ENCODE measurements around the gene UACA. TPM values are rescaled to one million over a fixed set of nuclear protein-coding genes. Genes with fewer than 3 reads are reported as not detected.
"Not testable (repeated sequence)": the region's sequence is repeated elsewhere in the genome, so short reads cannot be mapped to it uniquely, and the experiment has no call there.

The UACA gene
- total RNA-seq, 1 experiment from 2014 or later = 24.4 TPM

DNA sequence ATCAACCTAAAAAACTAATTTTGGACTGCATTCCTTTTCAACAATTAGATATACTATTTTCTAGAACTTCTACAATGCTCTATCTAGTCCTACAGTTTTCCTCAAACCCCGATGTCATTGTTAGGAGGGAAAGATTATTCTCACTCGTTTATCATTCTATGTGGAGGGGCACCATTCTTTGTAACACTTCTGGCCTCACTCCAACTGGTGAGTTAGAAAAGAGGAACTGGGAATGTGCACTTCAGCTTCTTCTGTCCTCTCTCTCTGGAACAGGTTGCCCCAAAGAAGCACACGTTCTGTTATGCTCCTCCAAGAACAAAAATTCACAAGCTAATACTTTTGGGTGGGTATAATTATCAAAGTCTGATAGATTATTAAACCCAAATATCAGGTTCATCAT, 137.9 kb downstream of the UACA start:
- in situ Hi-C loops (cut with HindIII; ENCODE audit: low pct_unique_long_range_greater_than_20kb, low sequenced_read_pairs) = no loop called here
- DNase-seq (ENCODE audit: low read depth, low spot score) = no peak

DNA sequence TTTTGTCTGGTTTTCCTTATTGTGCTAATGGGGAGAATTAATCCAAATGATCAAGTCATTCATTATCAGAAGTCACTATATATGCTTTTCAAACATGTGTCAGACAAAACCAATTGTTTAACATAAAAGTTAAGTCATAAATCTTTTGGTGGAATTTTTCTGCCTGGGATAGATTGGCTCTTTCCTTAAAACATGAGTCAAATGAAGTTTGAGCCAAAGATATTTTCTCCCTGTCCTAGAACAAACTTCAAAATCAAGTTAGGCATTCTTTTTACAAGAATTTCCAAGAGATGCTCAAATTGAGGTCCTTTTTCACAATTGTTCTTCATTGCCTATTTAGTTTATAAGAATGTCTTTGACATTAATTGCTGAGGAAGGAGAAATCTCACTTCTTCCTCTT, 138.3 kb downstream of the UACA start:
- DNase-seq (ENCODE audit: low read depth, low spot score) = no peak
- in situ Hi-C loops (cut with HindIII; ENCODE audit: low pct_unique_long_range_greater_than_20kb, low sequenced_read_pairs) = no loop called here

DNA sequence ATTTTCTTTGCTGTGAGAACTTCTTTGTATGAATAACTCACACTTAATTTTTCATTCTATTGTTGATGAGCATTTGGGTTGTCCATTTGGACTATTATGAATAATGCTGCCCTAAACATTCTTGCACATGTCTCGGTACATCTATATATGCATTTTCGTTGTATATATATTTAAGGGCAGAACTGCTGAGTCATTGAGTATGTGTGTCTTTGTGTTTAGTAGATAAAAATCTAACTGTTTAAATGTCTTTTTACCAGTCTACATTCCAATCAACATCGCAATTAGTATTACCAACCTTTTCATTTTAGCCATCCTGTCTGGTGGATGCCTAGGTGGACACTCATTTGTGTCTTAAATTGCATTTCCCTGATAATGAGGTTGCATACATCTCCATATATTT, 144.4 kb downstream of the UACA start:
- no peak for DNase-seq (ENCODE audit: low read depth, low spot score)
- in situ Hi-C loops (cut with HindIII; ENCODE audit: low pct_unique_long_range_greater_than_20kb, low sequenced_read_pairs) = no loop called here

DNA sequence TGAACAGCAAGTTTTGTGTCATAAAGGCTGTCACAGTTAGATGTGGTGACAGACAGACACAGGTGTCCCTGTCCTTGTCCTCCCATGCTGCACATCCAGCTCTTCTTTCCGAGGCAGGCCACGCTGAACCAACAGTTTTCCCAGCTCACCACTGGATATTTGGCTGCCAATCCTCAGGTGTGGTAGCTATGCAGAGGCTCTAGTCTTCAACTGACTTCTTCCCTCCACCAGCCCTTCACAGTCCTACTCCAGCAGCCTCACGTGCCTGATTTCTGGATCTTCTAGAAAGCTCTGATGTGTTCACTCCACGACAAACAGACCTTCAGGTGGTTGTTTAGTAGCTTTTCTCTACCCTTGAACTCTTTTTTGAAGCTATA, 145.5 kb downstream of the UACA start:
- in situ Hi-C loops (cut with HindIII; ENCODE audit: low pct_unique_long_range_greater_than_20kb, low sequenced_read_pairs) = no loop called here
- DNase-seq (ENCODE audit: low read depth, low spot score) = no peak

DNA sequence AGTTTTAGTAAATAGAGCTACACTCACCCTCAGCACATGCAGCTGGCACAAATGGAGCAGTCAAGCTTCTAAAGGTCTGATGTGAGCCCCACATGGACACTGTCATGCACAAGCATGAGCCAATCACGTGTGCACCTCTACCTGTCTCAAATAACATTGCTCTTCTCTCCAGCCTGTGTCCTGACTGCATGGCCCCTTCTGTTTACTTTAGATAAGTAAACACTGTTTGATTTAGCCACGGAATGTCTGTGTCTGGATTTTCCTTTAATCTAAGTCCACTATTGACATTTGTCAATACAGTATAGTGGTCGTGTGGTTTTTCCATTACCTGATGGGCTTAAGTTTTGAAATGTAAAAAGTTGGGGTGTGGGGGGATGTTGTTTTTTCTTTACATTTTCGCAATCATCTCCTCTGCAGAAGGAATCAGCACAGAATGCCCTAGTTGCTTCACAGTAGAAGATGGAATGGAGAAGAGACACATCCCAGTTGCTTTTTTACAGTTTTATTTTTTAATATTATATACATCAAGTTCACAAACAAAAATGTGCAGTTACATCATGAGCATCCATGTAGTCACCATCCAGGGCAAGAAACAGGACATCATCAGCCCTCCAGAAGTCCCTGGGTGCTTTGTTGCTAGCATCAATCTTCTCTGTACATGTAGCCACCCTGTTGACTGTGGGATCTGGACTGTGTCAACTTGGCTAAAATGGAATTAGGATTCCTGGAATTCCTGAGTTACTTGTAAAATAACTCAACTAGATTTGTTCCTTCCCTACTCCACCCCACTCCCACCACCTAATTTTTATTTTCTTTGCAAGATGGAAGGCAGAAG, 146.1 kb downstream of the UACA start:
- no peak for DNase-seq (ENCODE audit: low read depth, low spot score)
- in situ Hi-C loops (cut with HindIII; ENCODE audit: low pct_unique_long_range_greater_than_20kb, low sequenced_read_pairs) = no loop called here

DNA sequence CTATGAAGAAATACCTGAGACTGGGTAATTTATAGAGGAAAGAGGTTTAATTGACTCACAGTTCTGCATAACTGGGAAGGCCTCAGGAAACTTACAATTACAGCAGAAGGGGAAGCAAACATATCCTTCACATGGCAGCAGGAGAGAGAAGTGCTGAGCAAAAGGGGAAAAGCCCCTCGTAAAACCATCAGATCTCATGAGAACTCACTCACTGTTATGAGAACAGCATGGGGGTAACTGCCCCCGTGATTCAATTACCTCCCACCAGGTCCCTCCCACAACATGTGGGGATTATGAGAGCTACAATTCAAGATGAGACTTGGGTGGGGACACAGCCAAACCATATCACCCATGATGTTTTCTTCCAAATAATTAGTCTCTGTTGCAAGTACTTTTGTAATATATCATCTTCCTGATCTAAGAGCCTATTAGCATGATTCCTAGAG, 147.0 kb downstream of the UACA start:
- in situ Hi-C loops (cut with HindIII; ENCODE audit: low pct_unique_long_range_greater_than_20kb, low sequenced_read_pairs); DNase-seq (ENCODE audit: low read depth, low spot score): not testable (repeated sequence)

DNA sequence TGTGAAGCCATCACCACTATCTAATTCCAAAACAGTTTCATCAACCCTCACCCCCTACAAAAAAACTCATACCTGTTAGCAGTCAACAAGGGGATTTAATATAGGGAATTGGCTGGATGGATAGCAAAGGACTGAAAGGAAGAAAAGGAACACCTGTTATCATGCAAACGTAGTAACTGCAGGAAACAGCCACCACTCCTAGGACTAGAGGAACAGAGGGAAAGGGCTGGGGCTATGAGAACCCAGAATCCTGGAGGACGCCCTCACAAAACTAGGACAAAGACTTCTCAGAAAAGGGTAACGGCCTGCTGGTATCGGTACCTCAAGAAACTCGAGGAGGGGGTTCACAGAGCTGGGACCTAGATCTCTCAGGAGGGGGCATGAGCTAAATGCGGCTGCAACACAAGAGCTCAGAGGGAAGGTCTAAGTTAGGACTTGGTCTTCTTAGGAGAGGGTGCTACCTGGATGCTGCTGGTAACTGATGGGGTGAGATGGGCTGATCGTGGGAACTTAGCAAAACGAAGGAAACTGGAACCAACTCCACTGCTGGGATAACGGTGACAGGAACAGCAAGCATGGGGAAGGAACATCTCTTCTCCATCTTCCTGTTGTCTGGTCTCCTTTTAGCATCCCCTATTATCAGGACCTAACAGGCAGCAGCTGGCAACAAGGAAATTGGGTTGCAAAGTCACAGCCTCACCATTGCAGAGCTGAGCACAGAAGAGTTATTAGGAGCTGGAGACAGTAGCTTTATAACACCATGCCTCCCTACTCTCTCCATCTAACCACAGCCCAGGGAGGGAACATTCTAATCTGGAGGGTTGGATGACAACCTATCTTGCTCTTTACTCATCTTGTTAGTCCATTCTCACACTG, 147.7 kb downstream of the UACA start:
- DNase-seq (ENCODE audit: low read depth, low spot score) = no peak
- in situ Hi-C loops (cut with HindIII; ENCODE audit: low pct_unique_long_range_greater_than_20kb, low sequenced_read_pairs) = no loop called here

DNA sequence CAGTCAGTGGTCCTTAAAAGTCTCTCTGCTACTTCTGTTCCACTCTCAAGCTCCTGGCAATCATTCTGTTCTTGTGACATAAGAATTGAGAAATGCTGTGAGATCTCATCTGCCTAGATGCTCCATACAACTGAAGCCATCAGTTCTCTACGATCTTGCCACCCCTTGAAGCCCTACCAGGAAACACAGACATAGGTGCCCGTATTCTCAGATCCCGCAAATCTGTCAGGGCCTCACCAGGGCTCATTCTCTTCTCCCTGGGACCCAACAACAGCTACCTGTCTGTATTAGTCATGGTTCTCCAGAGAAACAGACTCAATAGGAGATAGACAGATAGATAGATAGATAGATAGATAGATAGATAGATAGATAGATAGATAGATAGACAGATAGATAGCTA, 149.1 kb downstream of the UACA start:
- DNase-seq (ENCODE audit: low read depth, low spot score) = no peak
- in situ Hi-C loops (cut with HindIII; ENCODE audit: low pct_unique_long_range_greater_than_20kb, low sequenced_read_pairs) = no loop called here

DNA sequence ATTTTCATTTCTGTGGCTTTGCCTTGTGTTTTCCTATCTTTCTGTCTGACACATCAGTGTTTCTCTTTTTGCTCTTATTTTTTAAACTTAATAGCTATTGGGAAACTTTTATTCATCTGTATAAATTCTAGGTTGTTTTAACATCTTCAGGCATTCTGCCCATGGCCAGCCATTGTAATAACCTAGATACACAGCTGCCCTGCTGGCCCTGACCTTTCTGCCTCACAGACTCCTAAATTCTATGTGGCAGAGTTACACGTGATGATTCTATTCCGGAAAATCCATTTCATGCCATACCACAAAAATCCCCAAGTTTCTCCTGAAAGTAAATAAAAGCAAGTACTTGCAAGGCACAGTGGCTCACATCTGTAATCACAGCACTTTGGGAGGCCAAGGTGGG, 150.1 kb downstream of the UACA start:
- in situ Hi-C loops (cut with HindIII; ENCODE audit: low pct_unique_long_range_greater_than_20kb, low sequenced_read_pairs) = no loop called here
- no peak for DNase-seq (ENCODE audit: low read depth, low spot score)

DNA sequence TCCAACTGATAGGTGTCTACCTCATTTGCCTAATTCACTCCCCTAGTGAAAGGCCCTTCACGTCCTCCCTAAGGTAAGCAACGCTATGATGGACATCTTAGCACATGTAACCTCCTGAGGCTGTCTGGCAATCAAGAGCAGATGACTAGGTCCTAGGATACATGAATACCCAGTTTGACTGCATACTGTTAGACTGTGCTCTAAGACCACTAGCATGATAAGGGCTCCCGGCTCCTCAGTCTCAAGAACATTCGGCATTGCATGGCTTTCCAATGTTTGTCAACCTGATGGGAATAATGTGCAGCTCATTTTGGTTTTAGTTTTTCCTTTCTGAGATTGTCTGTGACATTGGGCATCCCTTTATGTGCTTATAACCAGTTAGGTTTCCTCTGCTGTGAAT, 152.1 kb downstream of the UACA start:
- no peak for DNase-seq (ENCODE audit: low read depth, low spot score)
- in situ Hi-C loops (cut with HindIII; ENCODE audit: low pct_unique_long_range_greater_than_20kb, low sequenced_read_pairs) = no loop called here

DNA sequence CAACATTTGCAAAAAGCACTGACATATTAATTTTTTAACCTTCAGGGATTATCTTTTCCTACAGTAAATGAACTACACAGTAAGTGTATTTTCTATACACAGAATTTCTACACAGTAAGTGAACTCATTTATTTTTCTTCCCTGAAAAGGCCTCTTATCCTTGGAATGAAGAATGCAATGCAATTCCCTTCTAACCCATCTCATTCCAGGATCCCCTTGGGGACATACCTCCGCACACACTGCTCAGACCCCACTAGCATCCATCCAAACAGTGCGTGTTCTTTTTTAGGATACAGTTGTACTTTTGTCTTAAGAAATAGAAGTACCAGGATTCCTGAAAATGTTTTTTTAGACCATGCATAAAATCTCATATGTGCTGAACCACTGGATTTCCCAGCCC, 152.8 kb downstream of the UACA start:
- in situ Hi-C loops (cut with HindIII; ENCODE audit: low pct_unique_long_range_greater_than_20kb, low sequenced_read_pairs) = no loop called here
- DNase-seq (ENCODE audit: low read depth, low spot score) = no peak

DNA sequence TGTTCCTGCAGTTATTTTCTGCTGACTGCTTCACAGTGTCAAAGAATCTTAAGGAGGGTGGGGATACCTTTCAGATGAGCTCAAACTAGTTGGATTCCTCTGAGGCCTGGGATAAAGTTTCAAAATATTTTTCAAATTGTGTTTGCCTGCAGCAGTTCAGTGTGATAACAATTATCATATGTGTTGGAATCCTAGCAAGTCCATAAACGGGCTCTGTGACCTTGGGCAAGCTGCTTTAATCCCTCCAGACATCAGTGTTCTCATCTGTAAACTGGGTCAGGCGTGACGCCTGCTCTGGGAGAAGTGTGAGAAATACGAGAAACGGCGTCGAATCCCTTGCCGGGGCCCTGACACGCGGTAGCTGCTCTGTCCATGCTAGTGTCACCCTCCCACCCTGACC, 153.5 kb downstream of the UACA start:
- no peak for DNase-seq (ENCODE audit: low read depth, low spot score)
- in situ Hi-C loops (cut with HindIII; ENCODE audit: low pct_unique_long_range_greater_than_20kb, low sequenced_read_pairs) = no loop called here

DNA sequence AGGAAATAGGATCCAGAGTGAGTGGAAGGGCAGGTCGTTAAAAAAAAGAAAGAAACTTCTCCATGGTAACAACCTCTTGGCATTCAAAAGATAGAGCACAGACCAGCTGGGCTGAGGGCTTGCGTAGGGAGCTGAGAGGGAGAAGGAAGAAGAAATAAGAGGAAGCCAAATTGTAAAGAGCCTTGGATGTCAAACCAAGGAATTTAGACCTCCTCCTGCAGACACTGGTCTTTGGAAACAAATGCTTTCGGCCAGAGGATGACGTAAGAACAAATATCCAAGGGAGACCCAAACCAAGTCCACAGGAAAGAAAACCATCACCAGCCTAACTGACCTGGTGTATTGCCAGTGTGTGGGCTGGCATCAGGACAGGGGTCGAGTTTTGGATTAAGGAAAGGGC, 155.2 kb downstream of the UACA start:
- DNase-seq (ENCODE audit: low read depth, low spot score) = no peak
- in situ Hi-C loops (cut with HindIII; ENCODE audit: low pct_unique_long_range_greater_than_20kb, low sequenced_read_pairs) = no loop called here

DNA sequence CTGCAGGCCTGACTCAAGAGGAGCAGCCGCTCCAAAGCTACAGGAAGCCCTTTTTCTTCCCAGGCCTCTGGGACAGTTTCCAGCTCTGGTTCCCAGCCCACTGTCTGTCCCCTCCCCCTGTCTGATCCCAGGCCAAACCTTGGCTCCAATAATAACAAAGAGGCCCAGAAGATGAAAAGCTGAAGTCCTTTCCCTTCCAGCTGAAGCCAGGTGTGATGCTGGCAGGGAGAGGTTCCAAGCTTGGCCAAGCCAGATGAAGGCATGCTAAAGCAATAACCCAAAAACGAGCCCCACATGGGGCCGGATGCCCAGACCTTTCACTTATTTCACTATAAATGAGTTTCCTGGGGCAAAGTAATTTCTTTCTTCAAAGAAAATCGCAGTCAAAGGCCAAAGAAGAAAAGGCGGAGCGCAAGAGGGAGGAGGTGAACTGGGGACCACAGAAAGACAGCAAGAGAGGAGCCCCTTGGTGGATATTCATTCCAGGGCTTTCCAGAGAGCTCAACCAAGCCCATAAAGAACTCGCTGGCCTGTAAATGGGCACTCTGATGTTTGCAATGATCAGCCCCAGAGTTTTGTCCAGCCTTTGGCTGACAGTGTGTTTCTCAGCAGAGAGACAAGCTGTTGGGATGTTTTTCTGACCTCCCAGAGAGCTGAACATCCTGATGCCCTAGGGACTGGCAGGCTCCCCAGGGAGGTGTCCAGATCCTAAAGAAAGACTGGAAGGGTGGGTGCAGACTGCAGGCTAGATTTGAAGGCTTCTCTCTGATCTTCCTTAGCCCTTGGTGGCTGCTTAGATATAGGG, 157.6 kb downstream of the UACA start:
- in situ Hi-C loops (cut with HindIII; ENCODE audit: low pct_unique_long_range_greater_than_20kb, low sequenced_read_pairs) = no loop called here
- no peak for DNase-seq (ENCODE audit: low read depth, low spot score)

DNA sequence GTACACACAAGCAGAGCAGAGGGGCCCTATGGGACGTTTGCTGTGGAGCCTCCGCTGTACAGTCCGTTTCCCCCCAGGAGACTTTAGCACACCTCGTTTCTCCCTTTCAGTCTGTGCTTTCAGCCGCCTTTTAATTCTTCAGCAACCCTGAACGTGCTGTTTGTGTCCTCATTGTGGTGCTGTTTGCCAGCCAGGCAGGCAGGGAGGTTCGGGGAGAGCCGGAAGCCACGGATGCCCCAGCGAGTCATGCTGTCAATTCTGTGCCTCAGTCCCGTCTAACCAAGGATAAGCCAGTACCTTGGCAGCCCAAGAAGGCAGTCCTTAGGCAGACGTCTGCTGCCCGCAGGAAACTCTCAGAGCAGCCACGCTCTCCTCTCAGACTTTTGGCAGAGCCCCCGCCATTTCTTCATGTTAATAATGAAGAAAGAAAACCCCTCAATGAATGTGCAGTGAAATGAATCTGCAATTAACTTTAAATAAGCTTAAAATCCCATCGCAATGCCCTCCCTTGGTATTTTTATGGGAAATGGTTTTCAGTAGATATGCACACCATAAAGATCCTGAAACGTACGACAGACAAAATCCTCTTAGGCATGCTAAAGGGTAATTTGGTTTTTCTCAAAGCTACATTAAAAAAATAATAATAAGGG, 158.6 kb downstream of the UACA start:
- in situ Hi-C loops (cut with HindIII; ENCODE audit: low pct_unique_long_range_greater_than_20kb, low sequenced_read_pairs) = no loop called here
- no peak for DNase-seq (ENCODE audit: low read depth, low spot score)

Data from SK-MEL-5 (cell line).